ENCODE results near the gene C12orf75.
"Not testable (repeated sequence)": the region's sequence is repeated elsewhere in the genome, so short reads cannot be mapped to it uniquely, and the experiment has no call there.

The C12orf75 gene

GRCh38 chr12:105311936-105312335 is 18.6 kb upstream of the C12orf75 start:
- not testable (repeated sequence) for DNase-seq

- DNase-seq, result not testable (repeated sequence)
These were observed 16.7 kb upstream of the C12orf75 start for GRCh38 chr12:105313755-105314154.

- DNase-seq, result no peak
These were observed 15.4 kb upstream of the C12orf75 start for GRCh38 chr12:105315130-105315529.

- DNase-seq, result no peak
These were observed 14.8 kb upstream of the C12orf75 start for GRCh38 chr12:105315726-105316125.

GRCh38 chr12:105316931-105317852 is 13.3 kb upstream of the C12orf75 start:
- no peak for DNase-seq

GRCh38 chr12:105317942-105318621 is 12.4 kb upstream of the C12orf75 start:
- DNase-seq, result no peak

- DNase-seq, result no peak
These were observed 11.6 kb upstream of the C12orf75 start for GRCh38 chr12:105318651-105319483.

- DNase-seq, result no peak
These were observed 10.7 kb upstream of the C12orf75 start for GRCh38 chr12:105319691-105320209.

- no peak for DNase-seq
These were observed 9.4 kb upstream of the C12orf75 start for GRCh38 chr12:105321125-105321524.

- DNase-seq, result no peak
These were observed 8.4 kb upstream of the C12orf75 start for GRCh38 chr12:105322070-105322469.

- DNase-seq, result no peak
These were observed 5.8 kb upstream of the C12orf75 start for GRCh38 chr12:105324704-105325103.

- DNase-seq, result no peak
These were observed 5.4 kb upstream of the C12orf75 start for GRCh38 chr12:105325117-105325516.

GRCh38 chr12:105329926-105330282 is 587 bp upstream of the C12orf75 start:
- no peak for DNase-seq

- DNase-seq, result no peak
These were observed 677 bp downstream of the C12orf75 start for GRCh38 chr12:105330931-105331804.

- DNase-seq, result no peak
These were observed 1.3 kb downstream of the C12orf75 start for GRCh38 chr12:105331805-105332251.

GRCh38 chr12:105332286-105332685 is 1.8 kb downstream of the C12orf75 start:
- not testable (repeated sequence) for DNase-seq

GRCh38 chr12:105332925-105333324 is 2.4 kb downstream of the C12orf75 start:
- no peak for DNase-seq

GRCh38 chr12:105334001-105334400 is 3.5 kb downstream of the C12orf75 start:
- DNase-seq, result no peak

GRCh38 chr12:105334582-105334981 is 4.1 kb downstream of the C12orf75 start:
- DNase-seq, result no peak

- no peak for DNase-seq
These were observed 5.4 kb downstream of the C12orf75 start for GRCh38 chr12:105335856-105336255.

- DNase-seq, result no peak
These were observed 5.9 kb downstream of the C12orf75 start for GRCh38 chr12:105336411-105336810.

- DNase-seq, result no peak
These were observed 6.9 kb downstream of the C12orf75 start for GRCh38 chr12:105337391-105337790.
